CD4-positive, alpha-beta T cell (primary cell): ENCODE results near the gene ZNF75A. TPM values are rescaled to one million over a fixed set of nuclear protein-coding genes. Genes with fewer than 3 reads are reported as not detected.

Experiments used
- ATAC-seq: fragments of 200-7000 bp; cut with Tn5 transposase; one replicate; pipeline ENCODE4 v1.10.0; 2022; ENCODE audit warnings: mild to moderate bottlenecking; ENCODE audit not compliant: poor library complexity
- CTCF ChIA-PET: fragments of 350-600 bp; sonication (Branson Sonifier 250); formaldehyde crosslinking; loops from one replicate; lab custom pipeline; 2021; ENCODE audit warnings: antibody characterized with exemption, inconsistent platforms; lab: Charles Lee
- POLR2A ChIA-PET: fragments of 350-600 bp; sonication (Branson Sonifier 250); formaldehyde crosslinking; loops from one replicate; lab custom pipeline; 2021; ENCODE audit warnings: antibody characterized with exemption, inconsistent platforms; lab: Charles Lee
- DNase-seq, 14 experiments: peaks; one replicate each; pipeline ENCODE4 v3.0.0-alpha.2; 2013 to 2020; ENCODE audit warnings: mixed read lengths in 2 of 14
- H3K27ac ChIP-seq, 2 donors: one replicate each; pipeline versions ENCODE4 v1.5.1 to v1.7.0; 2013; ENCODE audit warnings: low read length in 2 of 2, low read depth in 1 of 2, mild to moderate bottlenecking in 1 of 2
- H3K27me3 ChIP-seq, 2 experiments: 1 replicate in 1 of 2; 2 replicates in 1 of 2; pipeline versions ENCODE4 v1.6.1 to v1.7.0; 2013; ENCODE audit warnings: low read length in 2 of 2, control low read depth in 1 of 2, mild to moderate bottlenecking in 1 of 2, moderate library complexity in 1 of 2; ENCODE audit not compliant: insufficient read depth in 2 of 2, control insufficient read depth in 1 of 2
- H3K36me3 ChIP-seq: one replicate; pipeline ENCODE4 v1.6.1; 2013; ENCODE audit warnings: low read length, control low read depth; ENCODE audit not compliant: insufficient read depth
- H3K4me1 ChIP-seq: one replicate; pipeline ENCODE4 v1.6.1; 2013; ENCODE audit warnings: low read length, control low read depth; ENCODE audit not compliant: insufficient read depth
- H3K4me3 ChIP-seq: one replicate; pipeline ENCODE4 v1.5.1; 2013; ENCODE audit warnings: mild to moderate bottlenecking, low read length, moderate library complexity
- H3K9me3 ChIP-seq, 2 experiments: 1 replicate in 1 of 2; 2 replicates in 1 of 2; pipeline versions ENCODE4 v1.6.1 to v1.7.0; 2013; ENCODE audit warnings: low read length in 2 of 2, mild to moderate bottlenecking in 2 of 2, control low read depth in 1 of 2, moderate library complexity in 1 of 2; ENCODE audit not compliant: control insufficient read depth in 1 of 2, insufficient read depth in 1 of 2
- H3K27ac Mint-ChIP-seq: one replicate; pipeline ENCODE4 v1.8.0; 2020; ENCODE audit warnings: mixed read lengths
- H3K27me3 Mint-ChIP-seq: one replicate; pipeline ENCODE4 v1.8.0; 2021; ENCODE audit warnings: mixed read lengths
- H3K36me3 Mint-ChIP-seq: one replicate; pipeline ENCODE4 v1.8.0; 2021; ENCODE audit warnings: low read depth, mixed read lengths
- H3K4me1 Mint-ChIP-seq: one replicate; pipeline ENCODE4 v1.8.0; 2021; ENCODE audit warnings: low read depth, mixed read lengths
- H3K4me3 Mint-ChIP-seq: one replicate; pipeline ENCODE4 v1.8.0; 2020; ENCODE audit warnings: mild to moderate bottlenecking, mixed read lengths
- H3K9me3 Mint-ChIP-seq: one replicate; pipeline ENCODE4 v1.8.0; 2020; ENCODE audit warnings: mixed read lengths
- CTCF ChIP-seq: fragments of 200-600 bp; IDR thresholded peaks from one replicate; pipeline ENCODE4 v1.8.0; 2022; ENCODE audit warnings: antibody characterized with exemption, mild to moderate bottlenecking
- intact Hi-C, 2 experiments: fragments of 100-400 bp; cut with DNase I in 1 of 2; cut with micrococcal nuclease in 1 of 2; formaldehyde crosslinking; loops; one replicate each; pipeline versions ENCODE4 v1.15.1 to v1.9.0; 2023 to 2025; cut with DNase I, micrococcal nuclease
- total RNA-seq, 174 experiments: library from RNA in 2 of 174; stranded (reverse) in 2 of 174; gene quantifications; one replicate each; pipeline ENCODE4 v1.2.3 and lab custom pipeline; 2021 to 2026

The ZNF75A gene
- total RNA-seq, 2 experiments from 2014 or later = 41.7 to 42.2 TPM

- Histone ChIP-seq H3K27me3 (no peaks in the 10 kb centered on the region), H3K4me3 (no peak overlapping the region), H3K4me1 (no peaks in the 10 kb centered on the region), H3K9me3 (peaks cover 79 to 83% of the 10 kb centered on the region in 2 experiments), H3K36me3 (peaks cover 46% of the 10 kb centered on the region), H3K27ac (no peak overlapping the region)
- ChIA-PET POLR2A (no interaction called here), CTCF (no interaction called here)
- DNase-seq (no peak), ATAC-seq (no peak)
- Mint-ChIP-seq H3K27ac (no peak overlapping the region), H3K27me3 (no peaks in the 10 kb centered on the region), H3K9me3 (peaks cover 16% of the 10 kb centered on the region), H3K36me3 (peaks cover 85% of the 10 kb centered on the region), H3K4me1 (no peaks in the 10 kb centered on the region), H3K4me3 (no peak overlapping the region)
- no peak for TF ChIP-seq CTCF
- intact Hi-C loops = loop anchor here in 1 of 2 experiments (5.0 kb wide), 1 partner anchor 90 kb away; no protein-coding TSS in a partner anchor
These were observed 12.7 kb upstream of the ZNF75A start for GRCh38 chr16:3292604-3293003.

GRCh38 chr16:3295209-3295608 is 10.1 kb upstream of the ZNF75A start:
- Histone ChIP-seq H3K36me3 (peaks cover 31% of the 10 kb centered on the region), H3K9me3 (peaks cover 59 to 80% of the 10 kb centered on the region in 2 experiments), H3K4me1 (no peaks in the 10 kb centered on the region), H3K27me3 (no peaks in the 10 kb centered on the region), H3K27ac (no peak overlapping the region), H3K4me3 (no peak overlapping the region)
- DNase-seq = no peak
- TF ChIP-seq CTCF = no peak
- ChIA-PET CTCF (no interaction called here), POLR2A (interaction anchor here (0.7 kb wide), 1 partner anchor 11 kb away, joined by 3 read pairs; no protein-coding TSS in a partner anchor)
- no peak for ATAC-seq
- intact Hi-C loops = no loop called here
- Mint-ChIP-seq H3K27me3 (no peaks in the 10 kb centered on the region), H3K4me3 (no peak overlapping the region), H3K27ac (no peak overlapping the region), H3K36me3 (peaks cover 80% of the 10 kb centered on the region), H3K9me3 (peaks cover 24% of the 10 kb centered on the region), H3K4me1 (no peaks in the 10 kb centered on the region)

GRCh38 chr16:3295783-3296182 is 9.5 kb upstream of the ZNF75A start:
- Mint-ChIP-seq H3K27me3 (no peaks in the 10 kb centered on the region), H3K36me3 (peaks cover 80% of the 10 kb centered on the region), H3K4me1 (no peaks in the 10 kb centered on the region), H3K27ac (no peak overlapping the region), H3K4me3 (no peak overlapping the region), H3K9me3 (peaks cover 24% of the 10 kb centered on the region)
- TF ChIP-seq CTCF = no peak
- H3K4me1 ChIP-seq = no peaks in the 10 kb centered on the region
- H3K9me3 ChIP-seq = peaks cover 54 to 80% of the 10 kb centered on the region in 2 experiments
- H3K27ac ChIP-seq = no peak overlapping the region
- intact Hi-C loops = no loop called here
- POLR2A ChIA-PET = interaction anchor here (0.7 kb wide), 1 partner anchor 10 kb away, joined by 3 read pairs; no protein-coding TSS in a partner anchor
- no peaks in the 10 kb centered on the region for H3K27me3 ChIP-seq
- DNase-seq (no peak), ATAC-seq (no peak)
- peaks cover 26% of the 10 kb centered on the region for H3K36me3 ChIP-seq
- no peak overlapping the region for H3K4me3 ChIP-seq
- CTCF ChIA-PET = no interaction called here
